CD4-positive, alpha-beta T cell treated with Interleukin-1 beta for 1 hour (primary cell): Measurements from ENCODE around the gene CLDN2.
"Not testable (repeated sequence)": the region's sequence is repeated elsewhere in the genome, so short reads cannot be mapped to it uniquely, and the experiment has no call there.

Experiments used
- DNase-seq, 2 donors: peaks; one replicate each; pipeline ENCODE4 v3.0.0-alpha.2; 2020 to 2022

Gene CLDN2, protein sequence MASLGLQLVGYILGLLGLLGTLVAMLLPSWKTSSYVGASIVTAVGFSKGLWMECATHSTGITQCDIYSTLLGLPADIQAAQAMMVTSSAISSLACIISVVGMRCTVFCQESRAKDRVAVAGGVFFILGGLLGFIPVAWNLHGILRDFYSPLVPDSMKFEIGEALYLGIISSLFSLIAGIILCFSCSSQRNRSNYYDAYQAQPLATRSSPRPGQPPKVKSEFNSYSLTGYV

DNA sequence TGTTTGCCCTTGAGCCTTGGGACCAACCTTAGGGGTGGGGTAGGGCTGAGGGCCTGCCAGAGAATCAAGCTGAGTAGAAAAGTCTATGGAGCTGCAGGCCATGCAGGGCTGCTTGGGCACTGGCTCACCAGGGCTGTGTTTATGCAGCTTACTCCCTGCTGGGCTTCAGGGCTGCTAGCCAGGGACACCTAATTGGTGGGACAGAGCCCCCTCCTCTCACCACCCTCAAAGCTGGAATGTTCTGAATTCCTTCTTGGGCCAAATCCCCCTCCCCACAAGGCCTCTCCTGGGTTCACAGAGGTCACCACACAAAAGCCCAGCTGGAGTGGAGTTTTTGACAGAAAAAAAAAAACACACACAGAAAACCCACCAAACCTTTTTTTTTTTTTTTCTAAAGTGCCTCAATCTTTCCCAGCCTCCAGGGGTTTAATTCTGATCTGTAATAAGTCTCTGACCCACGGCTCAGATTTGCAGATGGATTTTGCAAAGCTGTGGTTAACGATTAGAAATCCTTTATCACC lies at the start of gene CLDN2:
Gene CLDN2 (plus strand): TSS at position 471 of the 521 bp plus-strand sequence. CDS start 7,827 bp downstream, outside the sequence.
- DNase-seq, result no peak

DNA sequence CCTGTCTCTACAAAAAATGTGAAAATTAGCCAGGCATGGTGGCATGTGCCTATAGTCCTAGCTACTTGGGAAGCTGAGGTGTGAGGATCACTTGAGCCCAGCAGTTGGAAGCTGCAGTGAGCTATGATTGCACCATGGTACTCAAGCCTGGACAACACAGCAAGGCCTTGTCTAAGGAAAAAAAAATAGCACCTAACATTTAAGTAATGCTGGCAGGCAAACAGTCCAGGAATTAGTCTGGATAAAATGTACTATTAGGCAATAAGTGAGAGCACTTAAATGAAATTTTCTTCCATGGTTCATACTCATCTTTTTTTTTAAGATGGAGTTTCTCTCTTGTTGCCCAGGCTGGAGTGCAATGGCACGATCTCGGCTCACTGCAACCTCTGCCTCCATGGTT lies 47.4 kb upstream of the CLDN2 start:
- not testable (repeated sequence) for DNase-seq

DNA sequence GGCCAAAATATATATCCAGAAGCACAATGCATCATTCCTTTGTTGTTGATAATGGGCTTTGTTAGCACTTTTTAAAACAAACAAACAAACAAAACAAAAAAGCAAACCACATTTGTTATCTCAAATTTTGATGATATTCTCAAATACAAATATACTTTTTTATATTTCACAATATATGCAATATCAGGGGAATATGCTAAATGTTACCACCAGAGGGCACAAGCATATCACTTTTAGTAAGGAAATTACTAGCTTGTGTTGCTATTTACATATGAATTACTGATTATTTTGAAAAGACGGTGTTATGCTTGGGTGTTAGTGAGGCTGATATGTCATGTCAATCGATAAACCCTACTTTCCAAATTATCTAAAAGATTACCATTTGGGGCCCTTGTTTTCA lies 46.1 kb upstream of the CLDN2 start:
- DNase-seq, result peak in 1 of 2 donors; percentile 8

DNA sequence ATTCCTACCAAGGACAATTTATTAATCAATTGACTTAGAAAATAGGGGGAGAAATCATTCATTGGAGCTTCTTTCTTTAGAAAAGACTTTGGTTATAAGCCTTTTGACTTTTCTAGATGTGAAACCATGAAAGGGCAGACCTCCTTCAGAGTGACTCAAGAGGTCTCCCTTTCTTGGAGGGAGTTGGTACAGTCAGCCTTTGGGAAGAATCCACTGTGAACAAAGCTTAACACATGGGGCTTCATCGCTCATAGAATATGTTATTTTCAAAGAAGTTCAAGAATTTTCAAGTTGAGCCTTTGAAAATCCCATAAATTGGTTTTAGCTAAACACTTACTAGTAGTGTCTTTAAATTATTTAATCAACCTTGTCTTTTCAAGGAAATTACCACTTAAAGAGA lies 45.1 kb upstream of the CLDN2 start:
- no peak for DNase-seq

DNA sequence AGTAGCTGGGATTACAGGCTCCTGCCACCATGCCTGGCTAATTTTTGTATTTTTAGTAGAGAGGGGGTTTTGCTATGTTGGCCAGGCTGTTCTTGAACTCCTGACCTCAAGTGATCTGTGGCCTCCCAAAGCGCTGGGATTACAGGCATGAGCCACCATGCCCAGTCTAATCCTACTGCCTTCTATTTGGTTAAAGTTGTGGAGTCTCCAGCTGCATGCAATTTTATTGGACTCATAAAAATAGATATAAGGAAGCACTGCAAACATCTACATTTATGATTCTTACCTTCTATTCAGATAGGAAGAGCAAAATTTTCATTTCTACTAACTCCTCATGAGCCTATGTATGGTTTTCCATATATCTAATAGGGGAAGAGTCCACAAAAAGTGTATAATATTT lies 30.7 kb upstream of the CLDN2 start:
- no peak for DNase-seq

DNA sequence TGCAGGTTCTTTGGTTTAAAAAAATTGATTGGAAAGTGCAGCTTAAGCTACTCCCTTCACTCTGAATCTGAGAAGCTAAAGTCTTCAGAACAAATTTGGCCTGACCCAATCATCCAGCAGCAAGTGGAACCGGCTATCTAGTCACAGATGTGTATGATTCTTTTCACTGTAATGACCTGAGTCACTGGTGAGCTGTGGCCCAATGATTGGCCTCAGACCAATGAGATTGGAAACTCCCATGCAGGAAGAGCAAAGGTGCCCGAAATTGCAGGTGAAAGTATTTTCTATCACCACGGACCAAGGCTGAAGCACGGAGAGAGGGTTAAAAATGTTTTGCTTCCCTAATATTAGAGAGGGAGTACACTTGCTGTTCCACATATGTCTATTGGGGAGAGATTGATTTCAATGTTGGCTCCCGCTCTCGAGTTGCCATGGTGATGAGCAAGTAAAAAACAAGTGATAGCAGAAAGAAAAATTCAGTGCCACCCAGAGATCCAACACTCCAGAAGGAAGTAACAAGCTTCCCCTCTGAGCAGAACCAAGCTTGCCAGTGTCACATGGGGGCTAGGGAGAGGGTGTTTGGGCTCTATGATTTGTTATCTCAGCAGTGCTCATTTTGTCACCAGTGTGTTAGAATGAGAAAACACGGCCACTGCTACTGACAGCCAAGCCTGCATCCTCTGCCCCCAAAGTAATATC lies 28.3 kb upstream of the CLDN2 start:
- no peak for DNase-seq

DNA sequence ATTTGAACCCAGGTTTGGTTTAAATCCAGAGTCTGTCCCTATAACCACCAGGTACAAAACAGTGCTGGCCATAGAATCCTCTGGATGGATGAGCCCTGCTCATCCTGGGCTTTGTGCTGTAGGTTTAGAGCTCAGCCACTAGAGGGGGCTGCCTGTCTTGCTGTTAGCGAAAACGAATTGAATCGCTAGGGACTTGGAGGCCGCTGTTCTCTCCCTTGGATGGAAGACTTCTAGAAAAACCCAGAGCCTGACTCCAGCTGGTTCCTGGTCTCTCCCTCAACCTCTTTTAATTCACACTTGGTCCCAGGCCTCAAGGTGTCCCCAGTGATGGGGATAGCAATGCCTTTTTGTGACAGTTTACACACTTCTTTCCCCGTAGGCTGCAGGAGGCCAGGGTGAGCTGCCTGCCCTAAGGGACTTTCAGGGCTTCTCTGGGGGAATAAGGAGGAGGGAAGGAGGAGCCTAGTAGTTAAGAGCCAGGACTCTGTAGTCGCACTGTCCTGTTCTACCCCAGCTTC lies 25.8 kb upstream of the CLDN2 start:
- peak; percentile 37 to 41 for DNase-seq

DNA sequence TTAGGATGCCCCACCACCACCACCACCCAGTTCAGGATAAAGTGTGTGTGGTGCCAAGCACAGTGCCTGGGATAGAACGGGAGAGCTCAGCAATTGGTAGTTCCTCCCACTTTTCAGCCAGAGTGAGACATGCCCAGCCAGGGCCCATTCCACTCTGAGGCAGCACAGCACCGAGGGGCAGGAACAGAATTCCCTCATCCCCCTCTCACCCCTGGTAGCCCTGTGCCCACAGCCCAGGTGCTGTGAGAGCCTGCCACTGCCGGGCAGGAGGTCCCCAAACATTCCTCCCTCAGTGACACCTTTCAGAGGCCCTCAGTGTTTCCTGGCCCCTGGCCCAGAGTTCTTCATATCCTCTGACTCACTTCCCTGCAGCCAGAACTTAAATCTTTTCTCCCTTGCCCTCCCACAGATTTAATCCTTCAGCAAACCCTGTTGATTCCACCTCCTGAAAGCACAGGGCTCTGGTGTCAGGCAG lies 25.2 kb upstream of the CLDN2 start:
- DNase-seq, result no peak

DNA sequence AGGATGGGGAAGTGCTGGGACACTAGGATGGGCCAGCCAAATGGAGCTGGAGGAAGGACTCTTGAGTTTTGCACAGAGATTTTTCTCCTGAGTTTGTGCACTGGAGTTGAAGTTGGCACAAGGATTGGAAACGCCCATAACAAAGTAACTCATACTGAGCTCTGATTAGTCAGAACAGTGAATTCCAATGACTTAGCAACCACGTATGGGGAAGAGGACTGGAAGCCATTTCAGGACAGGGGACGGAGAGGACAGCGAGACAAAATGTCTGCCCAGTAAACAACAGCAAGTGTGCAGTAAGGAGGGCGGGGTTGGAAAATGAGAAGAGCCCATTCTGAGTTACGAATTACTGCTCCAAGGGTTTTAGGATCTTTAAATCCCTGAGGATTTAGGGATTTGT lies 22.9 kb upstream of the CLDN2 start:
- no peak for DNase-seq

DNA sequence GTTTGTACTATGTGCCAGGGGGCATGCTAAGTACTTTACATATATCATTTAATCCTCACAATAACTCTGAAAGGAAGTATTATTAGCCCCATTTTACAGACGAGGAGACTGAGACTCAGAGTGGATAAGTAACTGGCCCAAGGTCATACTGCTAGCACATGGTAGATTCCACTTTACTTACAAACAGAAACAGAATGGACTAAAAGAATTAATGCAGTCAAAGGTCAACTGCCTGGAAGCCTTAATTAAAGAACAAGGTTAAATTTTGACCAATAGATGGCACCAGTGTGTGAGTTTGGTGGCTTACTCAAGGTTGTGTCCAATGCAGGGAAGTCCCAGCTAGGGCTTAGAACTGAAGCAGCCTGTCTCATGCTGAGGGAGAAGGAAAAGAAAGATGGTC lies 21.7 kb upstream of the CLDN2 start:
- DNase-seq, result peak in 1 of 2 donors; percentile 41

DNA sequence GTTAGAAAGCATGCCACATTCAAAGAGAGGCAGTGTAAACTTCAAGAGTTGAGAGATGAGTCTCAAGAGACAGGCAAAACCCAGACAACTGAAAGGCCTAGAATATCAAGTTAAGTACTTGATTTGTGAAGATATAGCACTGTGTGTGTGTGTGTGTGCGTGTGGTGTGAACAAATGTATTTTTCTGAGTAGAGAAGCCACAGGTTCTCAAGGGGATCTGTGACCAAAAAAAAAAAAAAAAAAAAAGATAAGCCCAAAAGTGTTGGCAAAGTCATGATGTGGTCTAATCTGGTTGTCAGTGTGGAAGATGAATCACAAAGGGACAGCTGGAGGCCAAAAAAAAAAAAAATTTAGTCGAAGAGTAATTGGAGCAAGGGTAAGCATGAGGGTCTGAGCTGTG lies 20.9 kb upstream of the CLDN2 start:
- no peak for DNase-seq

DNA sequence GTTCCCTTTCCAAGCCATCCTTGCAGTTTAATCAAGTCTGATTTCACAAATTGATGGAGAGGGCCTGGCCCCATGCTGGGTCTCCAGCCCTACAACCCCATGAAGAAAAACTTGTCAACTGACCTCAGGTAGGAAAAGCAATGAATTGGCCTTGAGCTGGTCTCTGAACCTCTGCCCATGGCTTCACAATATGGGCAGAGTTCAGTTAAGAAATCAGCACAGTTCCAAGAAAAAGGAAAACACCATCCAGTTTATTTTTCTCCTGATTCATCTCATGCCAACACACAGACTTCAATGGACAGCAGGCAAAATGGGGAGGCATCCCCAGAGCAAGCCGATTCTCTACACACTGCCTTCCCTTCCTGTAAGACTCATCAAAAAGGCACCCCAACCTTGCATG lies 20.4 kb upstream of the CLDN2 start:
- DNase-seq, result no peak

DNA sequence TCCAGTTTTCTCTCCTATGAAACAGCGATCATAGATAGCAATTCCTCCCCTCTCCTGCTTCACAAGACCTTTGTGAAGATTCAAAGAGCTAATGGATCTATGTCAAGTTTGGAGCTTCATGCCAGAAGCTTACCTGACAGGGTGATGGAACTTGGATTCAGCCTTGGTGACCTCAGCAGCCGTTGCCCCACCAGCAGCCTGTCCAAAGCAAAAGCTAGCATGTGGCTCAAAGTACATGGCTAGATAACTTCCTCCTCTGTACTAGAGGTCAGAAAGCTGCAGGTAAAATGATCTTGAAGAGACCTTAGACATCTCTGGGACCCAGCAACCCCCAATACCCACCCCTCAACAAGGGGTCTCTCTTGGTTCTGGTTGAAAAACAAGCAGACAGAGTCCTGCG lies 18.9 kb upstream of the CLDN2 start:
- DNase-seq, result no peak

DNA sequence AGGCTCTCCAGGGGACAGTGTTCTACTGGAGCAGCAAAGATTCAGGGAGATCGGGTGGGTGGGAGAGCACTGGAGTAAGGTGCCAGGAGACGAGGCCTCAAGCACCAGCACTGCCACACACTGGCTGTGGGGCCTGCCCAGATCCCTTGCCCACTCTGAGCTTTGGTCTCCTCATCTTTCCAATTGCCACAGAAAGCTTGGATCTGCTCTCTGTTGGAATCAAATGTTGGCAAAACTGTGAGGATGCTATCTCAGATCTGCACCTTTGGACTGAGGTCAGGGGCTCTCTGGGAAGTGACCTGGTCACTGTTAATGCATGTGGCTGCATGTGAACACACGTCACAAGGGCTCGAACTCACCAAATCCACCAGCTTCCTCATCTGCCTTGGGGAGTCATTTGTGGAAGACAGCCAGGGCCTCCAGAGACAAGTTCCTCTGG lies 18.4 kb upstream of the CLDN2 start:
- DNase-seq, result no peak

DNA sequence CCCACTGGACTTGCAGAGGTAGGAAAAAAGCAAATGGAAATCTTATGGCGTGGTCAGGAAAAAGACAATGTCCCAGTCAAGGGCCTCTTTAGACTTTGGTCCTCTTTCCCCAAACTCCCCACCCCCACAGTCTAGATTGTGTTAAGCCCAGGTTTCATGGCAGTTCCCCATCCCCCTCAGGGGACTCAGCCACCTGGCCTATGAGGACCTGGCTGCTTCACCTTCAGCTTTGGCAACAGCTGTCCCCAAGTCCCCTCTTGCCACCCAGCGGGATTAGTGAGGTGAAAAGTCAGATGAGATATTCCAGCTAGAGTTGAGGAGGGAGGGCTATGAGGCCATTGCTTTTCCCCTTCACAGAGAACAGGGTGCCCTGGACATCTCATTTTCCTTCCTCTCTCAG lies 17.5 kb upstream of the CLDN2 start:
- no peak for DNase-seq

DNA sequence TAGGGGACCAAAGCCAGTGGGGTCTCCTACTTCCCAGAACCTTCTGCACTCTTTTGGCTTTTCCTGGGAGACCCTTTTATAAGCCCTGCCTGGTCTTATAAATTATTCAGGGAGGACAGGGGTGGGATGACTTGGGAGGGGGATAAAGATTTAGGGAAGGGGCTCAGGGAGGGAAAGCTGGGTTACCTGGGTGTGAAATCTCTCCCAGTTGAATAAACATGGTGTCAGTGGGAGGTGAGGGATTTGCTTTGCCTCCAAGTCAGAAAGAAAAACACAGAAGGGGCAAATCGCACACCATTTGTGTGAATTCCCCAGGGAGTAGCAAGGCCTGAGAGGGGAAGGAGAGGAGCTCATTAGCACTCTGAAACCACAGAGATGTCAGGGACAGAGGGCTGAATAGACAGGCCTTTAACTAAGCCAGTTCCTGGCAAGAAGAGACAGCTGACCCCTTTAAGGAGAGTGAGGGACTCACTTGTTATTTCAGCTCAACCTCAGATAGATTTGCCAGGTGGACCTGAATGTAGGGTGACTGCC lies 16.8 kb upstream of the CLDN2 start, which contains the start of gene RIPPLY1:
Gene RIPPLY1 (minus strand): TSS at position 51 of the 534 bp plus-strand sequence. CDS start 54 bp downstream, outside the sequence.
- no peak for DNase-seq

DNA sequence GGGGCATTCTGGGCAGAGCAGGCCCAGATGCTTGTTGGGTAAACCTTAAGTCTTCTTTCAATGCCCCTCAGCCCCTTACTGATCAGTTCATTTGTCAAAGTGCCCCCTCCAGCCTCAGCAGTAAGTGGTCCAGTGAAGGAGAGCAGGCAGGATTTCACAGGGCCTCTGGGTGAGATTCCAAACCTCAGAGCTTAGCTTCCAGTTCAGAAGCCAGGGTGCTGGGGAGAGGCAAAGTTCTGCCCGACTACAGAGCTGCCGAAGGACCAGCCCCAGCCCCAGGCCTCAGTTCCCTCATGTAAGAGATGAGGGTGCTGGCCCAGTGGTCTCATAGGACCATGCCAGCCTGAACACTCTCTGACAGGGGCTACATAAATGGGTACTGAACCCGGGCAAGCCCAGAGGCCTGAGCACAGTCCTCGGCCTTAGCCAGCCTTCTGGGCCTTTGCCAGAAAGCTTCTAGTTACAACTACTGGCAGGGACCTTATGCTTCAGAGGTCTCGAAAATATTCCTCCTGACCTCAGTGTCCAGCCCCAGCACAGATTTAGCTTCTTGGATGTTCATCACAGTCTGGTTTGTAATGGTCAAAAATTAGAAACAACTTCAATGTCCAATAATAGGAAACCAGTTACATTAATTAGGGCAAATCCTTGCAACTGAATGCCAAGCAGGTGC lies 16.2 kb upstream of the CLDN2 start:
- no peak for DNase-seq

DNA sequence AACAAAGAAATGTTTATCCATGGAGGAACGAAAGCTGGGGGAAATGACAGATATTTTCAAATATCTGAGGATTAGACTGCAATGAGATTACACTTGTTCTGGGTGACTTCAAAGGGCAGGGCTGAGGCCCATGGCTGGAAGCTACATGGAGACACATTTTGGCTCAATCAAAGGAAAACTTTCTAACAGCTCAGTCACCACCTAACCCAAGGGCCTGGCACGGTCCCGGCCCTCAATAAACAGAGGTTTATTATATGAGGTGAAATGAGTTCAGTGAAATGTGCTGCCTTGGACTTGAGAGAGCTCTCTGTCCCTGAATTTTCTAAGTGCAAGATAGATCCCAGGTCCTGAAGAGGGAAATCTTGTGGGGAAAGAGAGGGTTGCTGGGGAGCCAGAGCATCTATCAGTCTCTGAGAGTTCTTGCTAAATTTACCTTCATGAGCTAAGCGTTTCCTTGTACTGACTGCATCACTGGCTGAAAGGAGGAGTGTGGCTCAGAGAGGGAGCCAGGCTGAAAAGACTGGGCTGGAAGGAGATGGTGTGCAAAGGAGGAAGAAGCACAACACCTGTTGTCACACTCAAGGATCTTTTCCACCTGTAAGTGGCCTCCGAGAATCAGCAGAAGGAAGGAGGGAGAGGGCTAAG lies 15.0 kb upstream of the CLDN2 start:
- DNase-seq, result no peak

DNA sequence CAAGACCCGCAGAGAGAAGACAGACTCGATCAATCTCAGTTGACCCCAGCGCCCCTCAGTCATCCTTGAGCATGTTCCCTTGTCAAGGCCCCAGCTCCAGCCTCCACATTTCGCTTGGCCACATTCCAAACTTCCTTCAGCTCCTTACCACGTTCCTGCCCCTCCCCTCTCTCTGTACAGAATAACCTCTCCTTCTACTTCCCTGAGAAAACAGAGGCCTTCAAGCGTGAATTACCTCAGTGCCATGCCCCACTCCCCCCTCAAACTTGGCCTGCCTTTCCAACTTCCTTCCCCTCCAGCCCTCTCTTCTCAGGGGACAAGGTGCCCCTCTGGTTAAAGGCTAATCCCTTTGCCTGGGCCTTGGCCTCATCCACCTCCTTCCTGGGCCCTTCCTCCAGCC lies 13.8 kb upstream of the CLDN2 start:
- DNase-seq, result no peak

DNA sequence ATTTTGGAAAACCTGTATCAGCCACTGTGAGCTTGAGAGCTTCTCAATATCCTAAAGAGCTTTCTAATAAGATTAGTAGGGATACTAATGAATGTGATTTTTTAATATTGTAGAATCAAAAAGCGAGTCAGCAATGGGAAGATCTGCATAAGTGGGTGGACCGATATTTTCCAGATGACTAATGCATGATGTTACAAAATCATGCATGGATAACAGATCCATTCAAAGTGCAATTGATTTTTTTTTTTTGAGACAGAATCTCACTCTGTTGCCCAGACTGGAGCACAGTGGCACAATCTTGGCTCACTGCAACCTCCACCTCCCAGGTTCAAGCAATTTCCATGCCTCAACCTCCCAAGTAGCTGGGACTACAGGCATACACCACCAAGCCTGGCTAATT lies 7.3 kb upstream of the CLDN2 start:
- no peak for DNase-seq

DNA sequence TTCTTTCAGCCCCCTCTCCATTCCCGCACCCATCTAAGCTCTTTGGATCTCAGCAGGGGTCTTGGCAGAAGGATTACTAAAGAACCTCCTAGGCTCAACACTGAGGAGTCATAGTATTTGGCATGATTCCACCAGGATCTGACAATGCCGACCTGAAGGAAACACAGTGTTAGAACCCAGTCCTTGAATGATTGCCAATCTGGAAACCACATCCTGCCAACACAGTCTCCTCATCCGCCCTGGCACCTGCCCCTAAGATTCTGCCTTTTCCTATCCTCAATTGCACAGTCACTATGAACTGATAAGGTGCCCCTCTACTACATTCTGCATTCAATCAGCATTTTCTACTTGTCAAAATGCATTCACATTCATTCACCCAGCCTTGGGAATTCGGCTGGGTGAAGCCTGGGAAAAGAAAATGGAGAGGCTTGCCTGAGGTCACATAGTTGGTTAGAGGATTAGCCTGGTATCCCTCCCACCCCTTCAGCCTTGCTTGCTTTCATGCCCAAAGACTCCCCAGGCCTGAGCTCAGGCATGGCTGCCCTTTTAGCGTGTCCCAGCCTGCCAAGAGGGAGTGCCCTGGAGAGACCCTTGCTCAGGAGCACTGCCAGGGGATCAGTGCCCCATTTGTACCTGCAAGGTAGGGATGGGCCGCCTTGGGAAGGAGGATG lies 2.2 kb upstream of the CLDN2 start:
- DNase-seq, result peak in 1 of 2 donors; percentile 33

DNA sequence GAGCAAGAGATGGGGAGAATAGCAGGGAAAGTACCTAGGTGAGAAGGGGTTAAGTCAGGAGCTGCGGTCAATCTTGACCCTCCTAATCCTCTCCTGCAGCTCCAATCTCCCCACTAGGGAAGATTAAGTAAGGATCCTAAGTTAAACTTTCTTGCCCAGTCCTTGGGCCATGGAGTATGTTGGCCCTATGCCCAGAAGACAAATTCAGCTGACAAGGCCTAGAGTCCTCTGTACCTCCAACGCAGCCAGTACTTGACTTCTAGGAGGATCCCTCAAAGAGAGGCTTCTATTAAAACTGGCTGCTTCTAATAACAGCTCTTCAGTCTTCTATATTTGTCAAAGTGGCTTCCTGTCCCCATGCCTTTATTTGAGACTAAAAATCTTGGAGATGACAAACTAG lies 1.4 kb downstream of the CLDN2 start:
- DNase-seq, result no peak
